ENCODE measurements around the gene GRM4. TPM values are rescaled to one million over a fixed set of nuclear protein-coding genes. Genes with fewer than 3 reads are reported as not detected.

GRM4 gene
- total RNA-seq, 4 donors from 2014 or later = not detected

DNA sequence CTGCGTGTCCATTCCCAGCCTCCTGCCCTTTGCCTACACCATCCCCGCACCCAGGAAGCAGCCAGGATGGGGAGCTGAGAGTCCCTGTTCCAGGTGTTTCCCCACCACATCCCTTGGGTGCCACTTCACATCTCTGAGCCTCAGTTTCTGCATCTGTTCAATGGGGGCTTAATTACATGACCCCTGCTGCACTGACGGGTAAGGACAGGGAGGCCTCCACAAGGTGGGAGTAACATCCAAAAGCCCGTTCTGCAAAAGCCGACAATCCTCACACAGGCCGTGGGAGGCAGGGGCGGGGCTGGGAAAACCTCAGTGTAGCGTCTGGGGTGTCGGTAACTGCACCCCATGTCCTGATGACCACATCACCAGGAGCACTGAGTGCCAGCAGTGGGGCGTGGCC, 41.3 kb downstream of the GRM4 start:
- H3K27ac ChIP-seq = no peak overlapping the region
- no peak overlapping the region for H3K4me3 ChIP-seq
- no peak for TF ChIP-seq POLR2AphosphoS5 (IDR thresholded peaks at IDR 0.05)
- TF ChIP-seq, protein P1, sequence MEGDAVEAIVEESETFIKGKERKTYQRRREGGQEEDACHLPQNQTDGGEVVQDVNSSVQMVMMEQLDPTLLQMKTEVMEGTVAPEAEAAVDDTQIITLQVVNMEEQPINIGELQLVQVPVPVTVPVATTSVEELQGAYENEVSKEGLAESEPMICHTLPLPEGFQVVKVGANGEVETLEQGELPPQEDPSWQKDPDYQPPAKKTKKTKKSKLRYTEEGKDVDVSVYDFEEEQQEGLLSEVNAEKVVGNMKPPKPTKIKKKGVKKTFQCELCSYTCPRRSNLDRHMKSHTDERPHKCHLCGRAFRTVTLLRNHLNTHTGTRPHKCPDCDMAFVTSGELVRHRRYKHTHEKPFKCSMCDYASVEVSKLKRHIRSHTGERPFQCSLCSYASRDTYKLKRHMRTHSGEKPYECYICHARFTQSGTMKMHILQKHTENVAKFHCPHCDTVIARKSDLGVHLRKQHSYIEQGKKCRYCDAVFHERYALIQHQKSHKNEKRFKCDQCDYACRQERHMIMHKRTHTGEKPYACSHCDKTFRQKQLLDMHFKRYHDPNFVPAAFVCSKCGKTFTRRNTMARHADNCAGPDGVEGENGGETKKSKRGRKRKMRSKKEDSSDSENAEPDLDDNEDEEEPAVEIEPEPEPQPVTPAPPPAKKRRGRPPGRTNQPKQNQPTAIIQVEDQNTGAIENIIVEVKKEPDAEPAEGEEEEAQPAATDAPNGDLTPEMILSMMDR (IDR thresholded peaks at IDR 0.05) = no peak
- TF ChIP-seq POLR2A (IDR thresholded peaks at IDR 0.05) = no peak
- TF ChIP-seq EP300 (IDR thresholded peaks at IDR 0.05) = no peak
- WGBS = 71% methylated on average over 10 of the region's 10 CpGs
- H3K27me3 ChIP-seq = peaks cover 44% of the 10 kb centered on the region
- no peak for DNase-seq (ENCODE audit: low spot score in 2 of 2)
- H3K36me3 ChIP-seq = no peaks in the 10 kb centered on the region
- H3K9me3 ChIP-seq = no peaks in the 10 kb centered on the region
- no peaks in the 10 kb centered on the region for H3K4me1 ChIP-seq

DNA sequence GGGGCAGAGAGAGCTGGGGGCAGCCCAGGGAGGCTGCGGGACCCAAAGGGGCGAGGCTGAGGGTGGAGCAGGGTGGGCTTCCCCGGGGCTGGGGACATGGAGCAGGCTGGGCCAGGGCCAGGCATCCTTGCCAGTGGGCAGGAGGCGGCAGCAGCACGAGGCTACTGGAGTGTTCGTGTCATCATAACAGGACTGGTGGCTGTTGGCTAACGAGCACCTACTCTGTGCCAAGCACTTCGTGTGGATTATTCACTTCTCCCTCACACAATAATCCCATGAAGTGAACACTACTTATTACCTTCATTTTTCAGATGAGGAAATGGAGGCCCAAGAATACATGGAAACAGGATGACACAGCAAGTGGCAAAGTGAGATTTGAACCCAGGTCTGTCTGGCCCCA, 41.7 kb downstream of the GRM4 start:
- Histone ChIP-seq H3K9me3 (no peaks in the 10 kb centered on the region), H3K27me3 (peaks cover 40% of the 10 kb centered on the region), H3K4me1 (no peaks in the 10 kb centered on the region), H3K4me3 (no peak overlapping the region), H3K36me3 (no peaks in the 10 kb centered on the region), H3K27ac (no peak overlapping the region)
- WGBS = 0% methylated on average over 1 of the region's 8 CpGs
- TF ChIP-seq POLR2A (IDR thresholded peaks at IDR 0.05) (no peak), EP300 (IDR thresholded peaks at IDR 0.05) (no peak), POLR2AphosphoS5 (IDR thresholded peaks at IDR 0.05) (no peak)
- TF ChIP-seq, protein P1 (IDR thresholded peaks at IDR 0.05) = no peak
- no peak for DNase-seq (ENCODE audit: low spot score in 2 of 2)

DNA sequence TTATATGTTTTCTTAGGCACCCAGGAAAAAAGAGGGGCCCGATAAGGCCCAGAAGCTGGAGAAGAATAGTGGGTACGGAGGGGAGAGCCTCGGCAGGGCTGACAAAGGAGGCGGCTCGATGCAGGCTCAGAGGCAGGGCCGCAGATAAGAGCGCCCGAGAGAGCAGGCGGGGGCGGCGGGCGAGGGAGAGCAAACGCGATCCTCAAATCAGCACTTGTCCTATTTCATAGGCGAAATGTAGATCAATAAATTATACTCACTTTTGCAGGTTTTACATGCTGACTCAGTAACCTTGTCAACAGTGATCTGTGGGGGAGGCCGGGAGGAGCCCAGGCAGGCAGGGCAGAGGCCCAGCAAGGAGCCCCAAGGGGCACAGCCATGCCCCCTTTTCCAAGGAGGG, 42.6 kb downstream of the GRM4 start:
- H3K4me1 ChIP-seq = peaks cover 3% of the 10 kb centered on the region
- no peaks in the 10 kb centered on the region for H3K9me3 ChIP-seq
- H3K27me3 ChIP-seq = peaks cover 40% of the 10 kb centered on the region
- no peaks in the 10 kb centered on the region for H3K36me3 ChIP-seq
- DNase-seq (ENCODE audit: low spot score in 2 of 2) = no peak
- H3K27ac ChIP-seq = no peak overlapping the region
- 69% methylated on average over 16 of the region's 16 CpGs for WGBS
- TF ChIP-seq POLR2AphosphoS5 (IDR thresholded peaks at IDR 0.05) (no peak), EP300 (IDR thresholded peaks at IDR 0.05) (no peak), POLR2A (IDR thresholded peaks at IDR 0.05) (no peak)
- TF ChIP-seq, protein P1 (IDR thresholded peaks at IDR 0.05) = no peak
- no peak overlapping the region for H3K4me3 ChIP-seq

DNA sequence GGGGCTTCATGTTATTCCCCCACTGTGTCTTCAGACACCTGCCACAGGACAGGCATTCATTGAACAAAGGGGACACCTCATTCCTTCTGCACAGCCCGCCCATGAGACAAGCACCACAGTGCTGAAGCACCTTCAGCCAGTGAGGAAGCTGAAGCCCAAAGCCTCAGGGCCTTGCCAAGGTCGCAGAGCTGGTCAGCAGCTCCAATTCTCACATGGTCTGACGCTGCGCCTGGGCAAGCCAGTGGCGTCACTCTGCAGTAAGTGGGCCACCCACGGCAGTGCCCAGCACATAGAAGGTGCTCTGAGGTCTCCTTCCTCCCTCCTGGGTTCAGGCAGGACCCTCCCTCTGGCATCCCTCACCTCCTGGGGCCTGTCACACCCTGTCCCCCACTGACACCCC, 43.2 kb downstream of the GRM4 start:
- no peak for DNase-seq (ENCODE audit: low spot score in 2 of 2)
- H3K4me1 ChIP-seq = peaks cover 6% of the 10 kb centered on the region
- H3K9me3 ChIP-seq = no peaks in the 10 kb centered on the region
- peaks cover 38% of the 10 kb centered on the region for H3K27me3 ChIP-seq
- no peak overlapping the region for H3K4me3 ChIP-seq
- no peaks in the 10 kb centered on the region for H3K36me3 ChIP-seq
- 75% methylated on average over 5 of the region's 6 CpGs for WGBS
- TF ChIP-seq EP300 (IDR thresholded peaks at IDR 0.05) (no peak), POLR2A (IDR thresholded peaks at IDR 0.05) (no peak), POLR2AphosphoS5 (IDR thresholded peaks at IDR 0.05) (no peak)
- TF ChIP-seq, protein P1 (IDR thresholded peaks at IDR 0.05) = no peak
- H3K27ac ChIP-seq = no peak overlapping the region

DNA sequence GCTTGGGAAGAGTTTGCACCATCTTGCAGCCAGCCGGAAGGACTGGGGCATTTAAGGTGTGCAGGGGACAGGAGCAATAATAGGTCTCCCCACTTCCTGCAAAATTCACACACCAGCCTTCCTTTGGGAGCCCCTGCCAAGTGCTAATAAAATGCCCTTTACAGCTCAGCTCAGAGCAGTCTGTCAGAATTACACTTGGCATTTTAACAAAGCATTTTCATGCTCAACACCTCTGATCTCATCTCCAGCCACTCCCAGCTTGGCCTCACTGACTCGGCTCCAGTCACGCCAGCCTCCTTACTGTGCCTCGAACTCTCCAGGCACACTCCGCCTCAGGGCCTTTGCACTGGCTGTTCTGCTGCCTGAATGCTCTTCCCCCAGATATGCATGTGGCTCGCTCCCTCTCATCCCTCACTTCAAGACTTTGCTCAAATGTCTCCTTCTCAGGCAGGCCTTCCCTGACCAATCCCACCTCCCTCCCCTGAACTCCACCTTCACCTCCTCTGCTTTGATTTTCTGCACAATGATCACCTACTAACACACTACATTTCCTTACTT, 43.7 kb downstream of the GRM4 start:
- no peak for TF ChIP-seq POLR2AphosphoS5 (IDR thresholded peaks at IDR 0.05)
- TF ChIP-seq, protein P1 (IDR thresholded peaks at IDR 0.05) = no peak
- no peak for TF ChIP-seq POLR2A (IDR thresholded peaks at IDR 0.05)
- no peak for TF ChIP-seq EP300 (IDR thresholded peaks at IDR 0.05)
- Histone ChIP-seq H3K27ac (no peak overlapping the region), H3K4me3 (no peak overlapping the region), H3K27me3 (peaks cover 38% of the 10 kb centered on the region), H3K36me3 (no peaks in the 10 kb centered on the region), H3K9me3 (no peaks in the 10 kb centered on the region), H3K4me1 (peaks cover 6% of the 10 kb centered on the region)
- WGBS = 70% methylated on average over 6 of the region's 6 CpGs
- DNase-seq (ENCODE audit: low spot score in 2 of 2) = no peak
